SK-N-SH treated with all-trans-retinoic acid at 6 μM for 48 hours (cell line): ENCODE data around the gene TBX1.

Experiments used
- ARNTL ChIP-seq: fragments of 450-650 bp; formaldehyde crosslinking; IDR thresholded peaks from 2 replicates; pipeline ENCODE4 v1.5.0; 2020; ENCODE audit warnings: low read depth, mild to moderate bottlenecking, moderate library complexity, borderline replicate concordance
- CREB5 ChIP-seq: fragments of 250-450 bp; sonication (Bioruptor Pico); IDR thresholded peaks from 2 replicates; pipeline ENCODE4 v1.5.1; 2020; ENCODE audit warnings: low read depth, mild to moderate bottlenecking, moderate library complexity
- GLIS3 ChIP-seq: fragments of 250-450 bp; sonication (Bioruptor Pico); IDR thresholded peaks from 2 replicates; pipeline ENCODE4 v1.5.0; 2020; ENCODE audit warnings: mild to moderate bottlenecking, moderate library complexity
- ISL1 ChIP-seq: fragments of 250-450 bp; sonication (Bioruptor Pico); IDR thresholded peaks from 2 replicates; pipeline ENCODE4 v2.1.2; 2022; ENCODE audit warnings: mild to moderate bottlenecking, moderate library complexity
- PATZ1 ChIP-seq: fragments of 250-450 bp; sonication (Bioruptor Pico); IDR thresholded peaks from 2 replicates; pipeline ENCODE4 v1.8.0; 2020; ENCODE audit warnings: mild to moderate bottlenecking, moderate library complexity, borderline replicate concordance
- PPARA ChIP-seq: fragments of 250-450 bp; sonication (Bioruptor Pico); IDR thresholded peaks from 2 replicates; pipeline ENCODE4 v1.5.0; 2020; ENCODE audit warnings: mild to moderate bottlenecking, borderline replicate concordance
- RARB ChIP-seq: fragments of 250-450 bp; sonication (Bioruptor Pico); IDR thresholded peaks from 2 replicates; pipeline ENCODE4 v1.8.0; 2021; ENCODE audit warnings: mild to moderate bottlenecking, moderate library complexity
- SNAI2 ChIP-seq: fragments of 250-450 bp; sonication (Bioruptor Pico); IDR thresholded peaks from 2 replicates; pipeline ENCODE4 v1.5.0; 2020; ENCODE audit warnings: mild to moderate bottlenecking, moderate library complexity
- TCF4 ChIP-seq: fragments of 250-450 bp; sonication (Bioruptor Pico); IDR thresholded peaks from 2 replicates; pipeline ENCODE4 v1.8.0; 2021; ENCODE audit warnings: mild to moderate bottlenecking, moderate library complexity, borderline replicate concordance
- ZFP30 ChIP-seq: fragments of 450-650 bp; formaldehyde crosslinking; IDR thresholded peaks from 2 replicates; pipeline ENCODE4 v1.5.0; 2022; ENCODE audit warnings: mild to moderate bottlenecking, moderate library complexity
- ZNF70 ChIP-seq: fragments of 450-650 bp; formaldehyde crosslinking; IDR thresholded peaks from 2 replicates; pipeline ENCODE4 v1.5.0; 2020; ENCODE audit warnings: mild to moderate bottlenecking, moderate library complexity

- no peak for TF ChIP-seq ISL1 (CRISPR knock-in tag)
- no peak for TF ChIP-seq CREB5
- TF ChIP-seq PATZ1 (CRISPR knock-in tag) = no peak
- TF ChIP-seq SNAI2 (CRISPR knock-in tag) = no peak
- no peak for TF ChIP-seq ARNTL (CRISPR knock-in tag)
- TF ChIP-seq TCF4 = no peak
- no peak for TF ChIP-seq ZFP30
- TF ChIP-seq GLIS3 = no peak
- TF ChIP-seq RARB (CRISPR knock-in tag) = no peak
- no peak for TF ChIP-seq ZNF70 (CRISPR knock-in tag)
- no peak for TF ChIP-seq PPARA
Measured at GRCh38 chr22:19735665-19736510, 24.7 kb upstream of the TBX1 start.
